Stromal cell of bone marrow (primary cell): ENCODE results near the gene AMELX.

ENCODE experiments used
- DNase-seq: peaks from one replicate; pipeline ENCODE4 v3.0.0-alpha.2; 2012; ENCODE audit warnings: low read depth

Gene AMELX

GRCh38 chrX:11293113-11293512 is at the start of gene AMELX:
Gene AMELX (plus strand): TSS chrX:11293413. CDS start chrX:11294789, 1,376 bp downstream.
- DNase-seq, result no peak

DNA sequence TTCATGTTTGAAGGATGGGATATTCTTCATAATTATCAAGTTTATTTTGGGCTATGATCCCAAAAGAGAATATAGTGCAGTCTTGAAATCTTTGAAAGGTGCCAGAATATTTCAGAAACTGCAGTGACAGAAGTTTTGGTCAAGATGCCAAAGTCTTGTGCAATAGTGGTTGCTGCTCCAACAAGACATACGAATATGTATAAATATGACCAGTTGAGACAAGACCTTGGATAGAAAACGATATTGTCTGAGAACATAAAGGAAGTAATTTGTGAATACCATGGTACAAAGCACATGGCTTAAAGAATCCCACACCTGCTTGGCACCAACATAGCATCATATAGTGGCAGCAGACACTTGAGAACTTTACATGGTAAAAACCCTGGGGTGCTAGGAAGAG is 48.6 kb upstream of the AMELX start:
- no peak for DNase-seq

DNA sequence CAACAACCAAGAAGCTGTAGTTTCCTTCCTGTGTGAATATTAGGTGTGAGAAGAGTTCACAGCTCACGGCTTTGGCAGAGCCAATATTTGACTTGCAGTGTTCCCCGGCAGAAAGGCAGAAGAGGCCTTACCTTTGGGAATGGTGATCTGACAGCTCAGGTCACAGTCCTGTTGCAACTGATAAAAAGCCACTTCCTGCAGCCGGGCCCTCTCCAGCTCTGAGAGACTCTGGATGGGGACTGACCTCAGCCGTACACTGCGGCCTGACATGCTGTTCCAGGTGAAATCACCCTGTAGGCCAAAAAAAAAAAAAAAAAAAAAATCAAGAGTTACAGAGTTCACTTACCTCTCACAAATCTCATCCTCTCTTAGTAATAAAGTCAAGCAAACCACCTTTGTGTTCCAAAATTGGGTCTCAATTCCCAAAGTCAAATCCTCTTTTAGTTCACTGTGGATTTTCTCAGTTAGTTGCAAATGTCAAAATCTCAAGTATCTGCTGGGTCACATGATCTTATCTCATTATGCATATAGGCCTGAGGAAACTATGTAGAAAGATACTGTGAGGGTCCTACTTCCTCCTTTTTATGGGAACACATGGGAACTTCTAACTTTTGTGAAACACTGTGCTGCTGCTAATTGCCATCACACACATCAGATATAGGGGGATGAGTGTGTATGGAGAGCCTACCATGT is 38.6 kb upstream of the AMELX start:
- no peak for DNase-seq

DNA sequence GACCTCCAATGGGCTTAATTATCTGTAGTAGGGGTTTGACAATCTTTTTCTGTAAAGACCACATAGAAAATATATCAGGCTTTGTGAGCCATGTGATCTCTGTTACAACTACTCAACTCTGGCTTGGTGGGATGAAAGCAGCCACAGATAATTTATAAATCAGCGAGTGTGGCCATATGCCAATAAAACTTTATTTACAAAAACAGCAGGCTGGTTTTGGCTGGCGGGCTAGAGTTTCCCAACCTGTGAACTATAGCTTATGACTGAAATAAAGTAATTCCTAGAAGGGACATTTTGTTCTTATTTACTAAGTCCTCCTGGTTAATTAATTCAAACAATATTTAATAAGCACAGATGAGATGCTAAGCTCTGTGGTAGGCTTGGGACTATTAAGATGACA is 35.9 kb upstream of the AMELX start:
- DNase-seq, result no peak

GRCh38 chrX:11257711-11258110 is 35.5 kb upstream of the AMELX start:
- no peak for DNase-seq

- DNase-seq, result no peak
Observed at GRCh38 chrX:11259437-11259836, 33.8 kb upstream of the AMELX start.

- peak; percentile 48 for DNase-seq
Observed at GRCh38 chrX:11261260-11261659, 32.0 kb upstream of the AMELX start.

DNA sequence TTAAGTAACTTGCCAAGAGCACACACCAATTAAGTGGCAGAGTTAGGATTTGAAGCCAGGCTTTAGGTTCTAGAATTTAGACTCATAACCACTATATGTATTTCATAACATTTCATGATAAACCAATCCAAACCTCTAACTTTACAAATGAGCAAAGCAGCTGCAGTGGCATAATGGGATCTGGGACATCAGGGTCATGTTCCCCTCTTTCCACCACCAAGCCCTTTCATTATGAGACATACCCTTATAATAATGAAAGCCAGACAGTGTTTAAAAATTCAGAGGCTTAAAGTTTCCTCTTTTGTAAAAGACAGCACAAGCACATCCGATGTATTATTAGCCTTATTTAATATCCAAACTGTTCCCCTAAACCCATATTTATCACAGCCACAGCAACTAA is 28.3 kb upstream of the AMELX start:
- no peak for DNase-seq

- no peak for DNase-seq
Observed at GRCh38 chrX:11265352-11265751, 27.9 kb upstream of the AMELX start.

DNA sequence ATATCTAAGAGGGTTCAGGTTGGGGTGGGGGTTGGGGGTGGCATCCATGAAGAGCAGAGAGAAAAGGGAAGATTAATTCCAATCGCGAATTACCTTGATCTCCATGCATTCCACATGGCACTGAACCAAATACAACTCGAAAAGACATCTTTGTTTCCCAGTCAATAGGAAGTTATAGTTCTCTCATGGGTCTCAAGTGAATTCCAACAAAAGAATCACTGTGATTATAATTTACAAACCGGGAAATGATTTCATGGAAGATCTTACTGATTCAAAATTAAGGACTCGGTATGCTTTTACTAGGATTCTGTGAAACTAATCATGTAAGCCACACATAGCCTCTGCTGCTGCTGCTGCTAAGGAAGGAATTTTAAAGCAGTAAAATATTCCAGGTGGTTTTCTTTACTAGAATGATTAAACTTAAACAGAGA is 26.6 kb upstream of the AMELX start:
- no peak for DNase-seq

GRCh38 chrX:11267425-11267824 is 25.8 kb upstream of the AMELX start:
- no peak for DNase-seq

GRCh38 chrX:11269006-11269405 is 24.2 kb upstream of the AMELX start:
- no peak for DNase-seq

- DNase-seq, result no peak
Observed at GRCh38 chrX:11269996-11270395, 23.2 kb upstream of the AMELX start.

GRCh38 chrX:11272290-11272689 is 20.9 kb upstream of the AMELX start:
- DNase-seq, result no peak

GRCh38 chrX:11272863-11273262 is 20.4 kb upstream of the AMELX start:
- DNase-seq, result no peak

- no peak for DNase-seq
Observed at GRCh38 chrX:11273544-11273943, 19.7 kb upstream of the AMELX start.

- DNase-seq, result no peak
Observed at GRCh38 chrX:11282043-11282442, 11.2 kb upstream of the AMELX start.

- DNase-seq, result no peak
Observed at GRCh38 chrX:11285651-11286050, 7.6 kb upstream of the AMELX start.

DNA sequence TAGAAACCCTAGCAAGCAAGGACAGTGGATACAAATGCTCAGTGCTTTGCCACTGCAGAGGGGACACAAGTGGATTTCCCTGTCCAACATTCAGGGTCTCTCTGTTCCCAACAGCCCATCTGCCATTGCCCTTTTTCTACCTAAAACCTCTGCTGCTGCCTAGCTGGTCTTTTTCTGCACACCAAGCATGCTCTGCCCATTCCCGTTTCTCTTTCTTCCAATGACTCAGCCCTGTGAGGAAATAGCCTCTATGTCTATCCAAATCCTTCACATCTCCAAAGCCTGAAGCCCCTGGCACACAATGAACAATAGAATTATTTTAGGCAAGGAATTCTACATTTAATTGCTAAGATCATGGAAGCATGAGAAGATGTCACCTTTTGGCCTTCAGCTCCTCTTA is 5.7 kb upstream of the AMELX start:
- DNase-seq, result no peak

DNA sequence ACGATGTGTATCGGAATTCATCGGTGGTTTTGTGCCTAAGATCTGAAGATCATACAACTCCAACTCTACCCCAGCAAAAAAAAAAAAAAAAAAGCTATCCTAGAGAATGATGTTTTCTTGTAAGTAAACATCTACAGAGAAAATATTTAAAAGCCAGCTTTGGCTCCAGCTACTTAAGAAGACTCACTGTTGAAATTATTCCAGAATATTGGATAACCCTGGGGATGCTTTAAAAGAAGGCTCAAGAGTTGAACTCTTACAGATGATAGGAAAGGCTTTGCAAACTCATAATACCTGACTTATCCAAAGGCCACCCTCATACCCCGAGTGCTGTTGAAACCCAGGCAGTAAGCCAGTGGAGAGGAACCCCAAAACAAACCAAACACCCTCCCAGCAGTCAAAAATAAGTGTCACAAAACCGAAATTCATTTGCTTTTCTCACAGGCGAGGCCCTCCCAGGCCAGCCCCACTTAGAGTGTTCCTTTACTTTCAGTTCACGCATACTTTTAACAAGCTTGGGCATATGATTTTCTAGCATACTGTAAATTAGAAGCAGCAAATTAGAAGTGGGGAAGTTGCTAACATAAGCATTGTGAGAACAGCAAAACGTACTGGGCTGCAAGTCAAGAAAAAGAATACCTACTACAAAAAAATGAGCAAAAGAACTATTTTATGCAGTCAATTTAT is 2.7 kb upstream of the AMELX start:
- no peak for DNase-seq

GRCh38 chrX:11296051-11296450 is 2.8 kb downstream of the AMELX start:
- no peak for DNase-seq

DNA sequence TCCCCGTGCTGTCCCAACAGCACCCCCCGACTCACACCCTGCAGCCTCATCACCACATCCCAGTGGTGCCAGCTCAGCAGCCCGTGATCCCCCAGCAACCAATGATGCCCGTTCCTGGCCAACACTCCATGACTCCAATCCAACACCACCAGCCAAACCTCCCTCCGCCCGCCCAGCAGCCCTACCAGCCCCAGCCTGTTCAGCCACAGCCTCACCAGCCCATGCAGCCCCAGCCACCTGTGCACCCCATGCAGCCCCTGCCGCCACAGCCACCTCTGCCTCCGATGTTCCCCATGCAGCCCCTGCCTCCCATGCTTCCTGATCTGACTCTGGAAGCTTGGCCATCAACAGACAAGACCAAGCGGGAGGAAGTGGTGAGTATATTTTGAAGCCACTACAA is 5.4 kb downstream of the AMELX start:
- no peak for DNase-seq

- DNase-seq, result no peak
Observed at GRCh38 chrX:11304829-11305228, 11.6 kb downstream of the AMELX start.

- DNase-seq, result no peak
Observed at GRCh38 chrX:11305641-11306040, 12.4 kb downstream of the AMELX start.
